ENCODE data around the gene XIAP.
"Not testable (repeated sequence)": the region's sequence is repeated elsewhere in the genome, so short reads cannot be mapped to it uniquely, and the experiment has no call there.

DNA sequence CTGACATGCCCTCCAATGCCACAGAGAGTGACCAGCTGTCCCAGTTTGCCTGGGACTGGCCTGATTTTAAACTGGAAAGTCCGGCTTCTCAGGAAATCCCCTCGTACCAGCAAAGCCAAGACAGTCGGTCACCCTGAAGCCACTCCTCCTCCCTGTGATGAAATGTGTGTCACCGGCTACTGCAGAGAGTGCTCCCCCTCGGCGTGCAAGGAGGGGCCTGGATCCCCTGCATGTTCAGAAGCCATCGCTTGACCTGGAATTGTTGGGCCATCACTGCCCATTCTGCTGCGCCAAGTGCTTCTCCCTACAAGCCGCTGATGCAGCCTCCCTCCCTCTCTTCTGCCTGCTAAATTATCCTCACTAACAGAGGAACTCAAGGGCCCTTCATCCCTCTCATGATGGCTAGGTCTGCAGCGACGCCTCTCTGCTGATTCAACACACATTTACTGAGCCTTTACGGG, 44.9 kb upstream of the XIAP start:
- TF ChIP-seq CTCF (IDR thresholded peaks at IDR 0.05; ENCODE audit: insufficient read depth, low read length, poor library complexity, severe bottlenecking); EZH2phosphoT487 (conservative IDR thresholded peaks at IDR 0.05; ENCODE audit: low read length): not testable (repeated sequence)

Data from SU-DHL-6 (cell line).